GM18508 (cell line): ENCODE measurements around the gene PNMA6E.

Source experiments
- ATAC-seq: cut with Tn5 transposase; IDR thresholded peaks from one replicate; pipeline ENCODE4 v1.9.1; 2021; ENCODE audit warnings: moderate number of reproducible peaks; ENCODE audit not compliant: insufficient read depth, unreplicated experiment

The PNMA6E gene

GRCh38 chrX:153401133-153401764, at the start of gene PNMA6E:
Gene PNMA6E, minus strand, starts transcription at chrX:153401350. Its CDS starts 2,501 bp downstream, at chrX:153398849.
- no peak for ATAC-seq

GRCh38 chrX:153450949-153451277, 49.8 kb upstream of the PNMA6E start:
- no peak for ATAC-seq

GRCh38 chrX:153450114-153450948, 49.2 kb upstream of the PNMA6E start:
- no peak for ATAC-seq

GRCh38 chrX:153449368-153450113, 48.4 kb upstream of the PNMA6E start:
- no peak for ATAC-seq

- ATAC-seq: no peak
Measured at GRCh38 chrX:153448556-153449367, 47.6 kb upstream of the PNMA6E start.

- no peak for ATAC-seq
Measured at GRCh38 chrX:153447581-153447960, 46.4 kb upstream of the PNMA6E start.

GRCh38 chrX:153446950-153447580, 45.9 kb upstream of the PNMA6E start:
- no peak for ATAC-seq

GRCh38 chrX:153446636-153446936, 45.4 kb upstream of the PNMA6E start:
- no peak for ATAC-seq

- ATAC-seq: no peak
Measured at GRCh38 chrX:153445856-153446635, 44.9 kb upstream of the PNMA6E start, which contains the start of gene TREX2. Gene TREX2, minus strand, starts transcription at chrX:153446056. Its CDS starts 626 bp downstream, at chrX:153445430.

GRCh38 chrX:153445106-153445855, 44.1 kb upstream of the PNMA6E start:
- no peak for ATAC-seq

GRCh38 chrX:153444333-153445011, 43.3 kb upstream of the PNMA6E start:
- ATAC-seq: no peak

GRCh38 chrX:153443476-153444332, 42.6 kb upstream of the PNMA6E start:
- ATAC-seq: no peak

GRCh38 chrX:153442463-153442862, 41.3 kb upstream of the PNMA6E start:
- ATAC-seq: no peak

- no peak for ATAC-seq
Measured at GRCh38 chrX:153441981-153442380, 40.8 kb upstream of the PNMA6E start.

GRCh38 chrX:153441296-153441695, 40.1 kb upstream of the PNMA6E start:
- no peak for ATAC-seq

GRCh38 chrX:153440556-153441135, 39.5 kb upstream of the PNMA6E start:
- no peak for ATAC-seq

- no peak for ATAC-seq
Measured at GRCh38 chrX:153439977-153440376, 38.8 kb upstream of the PNMA6E start.
